MM.1S (cell line): ENCODE results near the gene KLHL2.
"Not testable (repeated sequence)": the region's sequence is repeated elsewhere in the genome, so short reads cannot be mapped to it uniquely, and the experiment has no call there.

Source experiments
- DNase-seq: peaks from one replicate; pipeline ENCODE4 v3.0.0-alpha.2; 2015
- H2AFZ ChIP-seq: fragments of 300-600 bp; sonication (generic); 2 replicates; pipeline ENCODE4 v1.6.0; 2016; ENCODE audit warnings: antibody characterized with exemption, low read length
- H3F3A ChIP-seq: fragments of 300-600 bp; sonication (generic); 2 replicates; pipeline ENCODE4 v1.6.1; 2016; ENCODE audit warnings: mild to moderate bottlenecking, antibody characterized with exemption, low read length, moderate library complexity, mixed read lengths; ENCODE audit not compliant: insufficient read depth
- H3K27ac ChIP-seq: fragments of 300-600 bp; sonication (generic); 2 replicates; pipeline ENCODE4 v1.5.1; 2016; ENCODE audit warnings: mild to moderate bottlenecking, low read length
- H3K27me3 ChIP-seq: fragments of 300-600 bp; sonication (generic); replicated peaks from 2 replicates; pipeline ENCODE4 v1.6.0; 2016; ENCODE audit warnings: low read length; ENCODE audit not compliant: insufficient read depth
- H3K36me3 ChIP-seq: fragments of 300-600 bp; sonication (generic); replicated peaks from 2 replicates; pipeline ENCODE4 v1.6.1; 2016; ENCODE audit warnings: mild to moderate bottlenecking, low read length, mixed read lengths; ENCODE audit not compliant: insufficient read depth
- H3K4me1 ChIP-seq: fragments of 300-600 bp; sonication (generic); 2 replicates; pipeline ENCODE4 v1.6.1; 2016; ENCODE audit warnings: low read length, mixed read lengths
- H3K4me2 ChIP-seq: fragments of 300-600 bp; sonication (generic); 2 replicates; pipeline ENCODE4 v1.6.0; 2016; ENCODE audit warnings: low read depth, low read length
- H3K4me3 ChIP-seq: fragments of 300-600 bp; sonication (generic); 2 replicates; pipeline ENCODE4 v1.5.1; 2016; ENCODE audit warnings: low read length, mixed read lengths
- H3K79me2 ChIP-seq: fragments of 300-600 bp; sonication (generic); 2 replicates; pipeline ENCODE4 v1.6.1; 2016; ENCODE audit warnings: mixed run types, low read length, mixed read lengths
- H3K9ac ChIP-seq: fragments of 300-600 bp; sonication (generic); 2 replicates; pipeline ENCODE4 v1.6.1; 2016; ENCODE audit warnings: low read length, mixed read lengths
- H3K9me2 ChIP-seq: fragments of 300-600 bp; sonication (generic); replicated peaks from 2 replicates; pipeline ENCODE4 v1.6.1; 2016; ENCODE audit warnings: mild to moderate bottlenecking, low read length, mixed read lengths; ENCODE audit not compliant: insufficient read depth
- H3K9me3 ChIP-seq: fragments of 300-600 bp; sonication (generic); replicated peaks from 2 replicates; pipeline ENCODE4 v1.6.1; 2016; ENCODE audit warnings: mild to moderate bottlenecking, low read length, mixed read lengths; ENCODE audit not compliant: insufficient read depth
- H4K20me1 ChIP-seq: fragments of 300-600 bp; sonication (generic); 2 replicates; pipeline ENCODE4 v1.6.1; 2016; ENCODE audit warnings: mild to moderate bottlenecking, low read length, moderate library complexity, mixed read lengths; ENCODE audit not compliant: insufficient read depth

KLHL2 gene

DNA sequence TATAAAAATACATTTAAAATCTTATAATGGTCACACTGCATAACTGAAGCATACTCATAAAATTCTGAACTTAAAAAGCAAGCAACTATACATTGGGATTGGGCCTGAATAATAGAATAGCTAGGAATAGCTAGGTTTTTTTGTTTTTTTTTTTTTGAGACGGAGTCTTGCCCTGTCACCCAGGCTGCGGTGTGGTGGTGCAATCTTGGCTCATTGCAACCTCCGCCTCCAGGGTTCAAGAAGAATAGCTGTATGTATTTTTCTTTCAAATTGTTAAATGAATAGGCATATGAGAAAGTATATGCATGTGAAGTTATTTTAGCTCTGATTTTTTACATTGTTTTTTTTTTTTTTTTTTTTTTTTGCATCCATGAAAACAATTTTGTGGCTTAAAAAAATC lies 56.1 kb downstream of the KLHL2 start:
- not testable (repeated sequence) for H3K4me2 ChIP-seq, H3K27ac ChIP-seq, H3K4me3 ChIP-seq, DNase-seq, H3K27me3 ChIP-seq, H4K20me1 ChIP-seq, H3K36me3 ChIP-seq, H2AFZ ChIP-seq, H3K9me3 ChIP-seq, H3K79me2 ChIP-seq, H3K9me2 ChIP-seq, H3F3A ChIP-seq, H3K9ac ChIP-seq, H3K4me1 ChIP-seq

DNA sequence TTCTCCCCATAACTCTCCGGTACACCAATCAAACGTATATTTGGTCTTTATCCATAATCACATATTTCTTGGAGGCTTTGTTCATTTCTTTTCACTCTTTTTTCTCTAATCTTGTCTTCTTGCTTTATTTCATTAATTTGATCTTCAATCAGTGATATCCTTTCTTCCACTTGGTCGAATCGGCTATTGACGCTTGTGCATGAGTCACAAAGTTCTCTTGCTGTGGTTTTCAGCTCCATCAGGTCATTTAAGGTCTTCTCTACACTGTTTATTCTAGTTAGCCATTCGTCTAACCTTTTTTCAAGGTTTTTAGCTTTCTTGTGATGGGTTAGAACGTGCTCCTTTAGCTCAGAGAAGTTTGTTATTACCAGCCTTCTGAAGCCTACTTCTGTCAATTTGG lies 62.6 kb downstream of the KLHL2 start:
- not testable (repeated sequence) for H3K4me1 ChIP-seq, H3K4me2 ChIP-seq, H2AFZ ChIP-seq, H3K27me3 ChIP-seq, H3K9ac ChIP-seq, H3K79me2 ChIP-seq, DNase-seq, H3K4me3 ChIP-seq, H3K36me3 ChIP-seq, H3K27ac ChIP-seq, H3F3A ChIP-seq, H3K9me2 ChIP-seq, H4K20me1 ChIP-seq, H3K9me3 ChIP-seq

GRCh38 chr4:165273443-165273842 lies 66.1 kb downstream of the KLHL2 start:
- not testable (repeated sequence) for H3K9ac ChIP-seq, DNase-seq, H4K20me1 ChIP-seq, H3K4me1 ChIP-seq, H3K9me3 ChIP-seq, H3K9me2 ChIP-seq, H3K79me2 ChIP-seq, H3F3A ChIP-seq, H3K36me3 ChIP-seq, H2AFZ ChIP-seq, H3K27ac ChIP-seq, H3K4me3 ChIP-seq, H3K4me2 ChIP-seq, H3K27me3 ChIP-seq

- not testable (repeated sequence) for H3K9ac ChIP-seq, H3F3A ChIP-seq, H4K20me1 ChIP-seq, H3K4me2 ChIP-seq, H3K79me2 ChIP-seq, DNase-seq, H2AFZ ChIP-seq, H3K4me1 ChIP-seq, H3K27me3 ChIP-seq, H3K9me3 ChIP-seq, H3K9me2 ChIP-seq, H3K4me3 ChIP-seq, H3K36me3 ChIP-seq, H3K27ac ChIP-seq
Measured at GRCh38 chr4:165275357-165275756, 68.0 kb downstream of the KLHL2 start.

GRCh38 chr4:165279531-165279930 lies 72.2 kb downstream of the KLHL2 start:
- not testable (repeated sequence) for H3K27me3 ChIP-seq, H3F3A ChIP-seq, H4K20me1 ChIP-seq, H3K9ac ChIP-seq, H3K9me3 ChIP-seq, H3K9me2 ChIP-seq, H3K4me1 ChIP-seq, H3K4me2 ChIP-seq, DNase-seq, H3K36me3 ChIP-seq, H3K27ac ChIP-seq, H3K4me3 ChIP-seq, H2AFZ ChIP-seq, H3K79me2 ChIP-seq

- not testable (repeated sequence) for H3F3A ChIP-seq, H3K36me3 ChIP-seq, H3K4me3 ChIP-seq, H3K27me3 ChIP-seq, H2AFZ ChIP-seq, H3K9me2 ChIP-seq, H3K27ac ChIP-seq, DNase-seq, H3K79me2 ChIP-seq, H3K4me2 ChIP-seq, H4K20me1 ChIP-seq, H3K4me1 ChIP-seq, H3K9me3 ChIP-seq, H3K9ac ChIP-seq
Measured at GRCh38 chr4:165284697-165285096, 77.3 kb downstream of the KLHL2 start.

GRCh38 chr4:165286619-165287340 lies 79.4 kb downstream of the KLHL2 start:
- not testable (repeated sequence) for H3K27ac ChIP-seq, H3K36me3 ChIP-seq, H3K27me3 ChIP-seq, H3K9me3 ChIP-seq, H3K9me2 ChIP-seq, H4K20me1 ChIP-seq, H3K4me2 ChIP-seq, H3K79me2 ChIP-seq, H3K9ac ChIP-seq, H2AFZ ChIP-seq, H3K4me1 ChIP-seq, DNase-seq, H3F3A ChIP-seq, H3K4me3 ChIP-seq
